HK-2 (cell line): ENCODE data around the gene ARHGAP31.

Experiments
- DNase-seq: peaks from one replicate; pipeline ENCODE4 v3.0.0-alpha.2; 2018; ENCODE audit not compliant: unreplicated experiment

Gene ARHGAP31

GRCh38 chr3:119436977-119437376 lies 142.8 kb downstream of the ARHGAP31 start:
- no peak for DNase-seq

DNA sequence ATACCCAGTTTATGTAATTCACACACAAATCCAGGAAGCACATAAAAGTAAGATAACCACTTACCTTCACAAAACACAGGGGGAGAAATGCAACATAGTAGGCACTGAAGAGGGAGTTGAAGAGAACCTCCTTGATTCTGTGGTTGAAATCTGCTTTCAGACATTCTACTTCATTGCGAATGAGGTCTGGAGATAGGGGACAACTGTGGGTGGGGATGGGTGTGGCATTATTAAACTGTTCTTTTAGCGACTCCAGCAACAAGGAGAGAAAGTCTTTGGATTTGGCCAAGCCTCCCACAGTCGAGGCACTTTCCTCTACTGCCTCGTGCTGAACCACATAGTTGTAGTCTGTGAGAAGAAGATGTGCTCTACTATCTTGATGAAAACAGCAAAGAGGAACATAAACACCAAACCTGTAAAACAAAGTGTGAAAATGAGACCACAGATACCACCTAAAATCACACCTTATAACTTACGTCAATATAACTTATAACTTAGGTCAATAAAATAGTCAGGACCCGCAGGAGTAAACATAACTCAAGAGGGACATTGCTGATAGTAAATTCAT lies 143.6 kb downstream of the ARHGAP31 start:
- no peak for DNase-seq

GRCh38 chr3:119443179-119443578 lies 149.0 kb downstream of the ARHGAP31 start:
- DNase-seq = no peak

GRCh38 chr3:119444590-119444989 lies 150.4 kb downstream of the ARHGAP31 start:
- DNase-seq = no peak

GRCh38 chr3:119453822-119454221 lies 159.6 kb downstream of the ARHGAP31 start:
- DNase-seq = no peak

DNA sequence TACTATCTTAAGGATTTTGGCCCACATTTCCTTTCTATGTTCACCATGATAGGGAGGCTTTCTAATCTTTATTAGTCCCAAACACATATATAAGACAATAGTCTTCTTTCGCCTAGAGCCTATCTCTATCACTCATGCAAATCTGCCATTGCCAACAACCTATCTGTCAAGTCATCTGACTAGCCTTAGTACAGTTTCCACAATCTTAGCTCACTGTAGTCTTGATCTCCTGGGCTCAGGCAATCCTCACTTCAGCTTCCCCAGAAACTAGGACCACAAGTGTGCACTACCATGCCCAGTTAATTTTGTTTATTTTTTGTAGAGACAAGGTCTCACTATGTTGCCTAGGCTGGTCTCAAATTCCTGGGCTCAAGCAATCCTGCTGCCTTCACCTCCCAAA lies 162.3 kb downstream of the ARHGAP31 start:
- DNase-seq = no peak

GRCh38 chr3:119457246-119457645 lies 163.1 kb downstream of the ARHGAP31 start:
- no peak for DNase-seq

- peak; percentile 99 for DNase-seq
Observed at GRCh38 chr3:119463171-119464169, 169.3 kb downstream of the ARHGAP31 start, which contains the start of gene TMEM39A. TSS of gene TMEM39A (minus strand) at chr3:119463615. CDS start at chr3:119462074, 1,541 bp downstream.

GRCh38 chr3:119468041-119468440 lies 173.9 kb downstream of the ARHGAP31 start:
- no peak for DNase-seq

DNA sequence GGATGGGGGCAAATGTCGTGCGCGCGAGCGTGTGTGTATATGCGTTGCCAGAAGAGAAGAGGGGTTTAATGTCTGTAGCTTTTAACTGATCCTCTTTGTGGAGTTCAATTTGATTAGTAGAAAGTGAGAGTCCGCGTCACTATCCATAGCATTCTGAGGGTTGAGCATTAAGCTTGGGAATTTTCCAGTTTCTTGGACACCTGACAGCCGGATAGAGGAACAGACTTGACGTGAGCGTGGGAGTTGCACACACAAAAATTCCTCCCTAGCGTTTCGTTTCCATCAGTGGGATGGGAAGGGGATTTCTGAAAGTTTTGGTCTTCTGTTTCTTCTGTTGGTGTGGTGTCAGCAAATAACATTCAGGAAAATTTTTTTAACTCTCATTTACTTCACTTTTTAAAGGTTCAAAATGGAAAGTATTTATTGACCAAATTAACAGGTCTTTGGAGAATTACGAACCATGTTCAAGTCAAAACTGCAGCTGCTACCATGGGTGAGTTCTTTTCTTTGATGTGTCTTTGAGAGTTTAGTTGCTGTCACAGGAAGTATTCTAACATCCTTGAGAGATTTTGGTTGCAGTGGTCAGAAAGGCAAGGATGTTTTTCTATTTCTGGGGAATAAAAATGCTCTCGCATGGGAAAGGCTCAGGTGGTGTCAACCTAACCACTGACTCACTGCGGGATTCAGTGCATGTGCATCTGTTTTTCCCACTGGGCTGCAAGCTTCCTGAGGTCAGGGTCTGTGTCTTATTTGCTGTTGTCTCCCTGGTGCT lies 175.4 kb downstream of the ARHGAP31 start:
- DNase-seq = no peak
